Middle frontal gyrus (tissue), 1 donor: ENCODE measurements around the gene NIM1K.
A peak's percentile ranks its signal among the peaks of the same experiment; 100 is the strongest.
"Not testable (repeated sequence)": the region's sequence is repeated elsewhere in the genome, so short reads cannot be mapped to it uniquely, and the experiment has no call there.

Experiments used
- DNase-seq: peaks from one replicate; pipeline ENCODE4 v3.0.0-alpha.2; 2015; ENCODE audit warnings: low spot score; ENCODE audit errors: extremely low spot score

Gene NIM1K

DNA sequence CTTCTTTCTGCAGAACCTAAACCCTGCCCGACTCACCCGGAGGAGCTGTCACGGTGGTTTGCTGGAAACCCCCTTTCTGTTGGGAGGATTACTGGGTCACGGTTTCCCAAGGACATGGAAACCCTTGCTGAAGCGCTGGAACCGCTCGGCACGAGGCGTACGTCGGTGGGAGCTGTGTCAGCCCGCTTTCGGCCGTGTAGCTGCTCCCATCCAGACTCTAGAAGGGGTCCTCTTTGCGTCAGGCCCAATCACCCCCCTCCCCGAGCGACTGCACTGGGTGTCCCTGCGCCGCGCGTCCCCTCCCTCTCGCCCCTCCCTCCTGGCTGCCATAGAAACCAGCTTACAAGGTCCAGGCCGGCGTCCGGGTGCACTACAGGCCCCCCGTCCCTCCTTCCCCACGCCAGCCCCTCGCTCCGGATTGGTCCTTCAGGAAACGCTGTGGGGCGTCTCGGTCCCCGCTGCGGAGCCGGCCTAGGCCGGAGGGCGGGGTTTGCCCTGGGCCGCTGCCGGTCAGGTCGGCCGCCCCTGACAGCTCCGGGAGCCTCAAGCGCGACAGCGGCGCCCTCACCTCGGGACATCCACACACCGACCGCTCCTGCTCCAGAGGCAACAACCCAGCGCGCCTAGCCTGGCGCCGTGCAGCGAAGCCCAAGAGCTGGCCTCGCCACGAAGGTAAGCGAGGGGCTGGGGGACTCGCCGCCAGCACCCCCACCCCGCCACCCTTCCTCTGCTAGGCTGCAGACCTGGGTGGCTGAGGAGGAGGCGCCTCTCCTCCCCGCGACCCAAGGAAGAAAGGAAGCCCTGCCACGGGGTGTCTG lies at the start of gene NIM1K:
Gene NIM1K (plus strand): TSS at position 486 of the 818 bp plus-strand sequence. CDS start 53,551 bp downstream, outside the sequence.
- DNase-seq = peak; percentile 63

- DNase-seq = no peak
Measured at GRCh38 chr5:43145071-43145470, 47.0 kb upstream of the NIM1K start.

DNA sequence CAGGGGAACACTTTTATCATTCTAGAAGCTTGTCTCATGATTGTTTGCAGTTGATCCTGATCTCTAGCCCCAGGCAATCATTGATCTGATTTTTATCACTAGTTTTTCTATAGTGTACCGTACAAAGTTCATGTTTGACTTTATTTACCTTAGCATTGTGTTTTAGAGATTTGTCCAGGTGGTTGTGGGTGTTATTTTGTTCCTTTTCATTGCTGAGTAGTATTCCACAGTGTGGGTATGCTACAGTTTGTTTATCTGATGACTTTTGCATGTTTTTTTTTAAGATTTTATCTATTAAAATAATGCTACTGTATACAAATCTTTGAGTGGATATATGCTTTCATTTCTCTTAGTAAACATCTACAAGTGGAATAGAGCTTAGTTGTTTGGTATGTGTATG lies 45.1 kb upstream of the NIM1K start:
- no peak for DNase-seq

- DNase-seq = no peak
Measured at GRCh38 chr5:43148417-43148816, 43.6 kb upstream of the NIM1K start.

DNA sequence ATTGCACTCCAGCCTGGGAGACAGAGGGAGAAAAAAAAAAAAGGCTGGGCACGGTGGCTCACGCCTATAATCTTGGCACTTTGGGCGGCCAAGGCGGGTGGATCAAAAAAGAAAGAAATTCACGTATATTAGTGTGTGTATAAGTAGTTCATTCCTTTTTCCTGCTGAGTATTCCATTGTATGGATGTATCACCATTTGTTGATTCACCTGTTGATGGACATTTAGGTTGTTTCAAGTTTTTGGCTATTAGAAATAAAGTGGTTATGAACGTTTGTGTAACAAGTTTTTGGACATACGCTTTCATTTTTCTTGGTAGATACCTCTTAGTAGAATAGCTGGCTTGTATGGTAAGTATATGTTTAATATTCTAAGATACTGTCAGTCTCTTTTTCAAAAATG lies 42.8 kb upstream of the NIM1K start:
- no peak for DNase-seq

DNA sequence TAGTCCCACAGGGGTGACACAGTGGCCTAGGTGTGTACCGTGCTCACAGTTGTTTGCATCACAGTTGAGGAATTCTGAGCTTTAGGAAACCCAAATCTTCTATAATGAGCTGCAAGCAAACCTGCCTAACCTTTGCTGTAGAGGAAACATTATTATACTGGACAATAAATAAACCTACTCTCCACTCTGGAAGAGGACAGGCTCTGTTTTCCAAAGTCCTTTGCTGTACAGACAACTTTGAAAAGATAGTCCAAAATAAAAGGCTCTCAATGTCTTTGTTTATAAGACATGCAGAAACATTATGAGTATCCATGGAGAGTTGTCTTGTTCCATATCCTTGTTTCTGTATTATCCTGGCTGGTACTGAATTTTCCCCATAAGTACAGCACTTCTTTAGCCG lies 42.0 kb upstream of the NIM1K start:
- DNase-seq = no peak

- DNase-seq = no peak
Measured at GRCh38 chr5:43150748-43151147, 41.3 kb upstream of the NIM1K start.

DNA sequence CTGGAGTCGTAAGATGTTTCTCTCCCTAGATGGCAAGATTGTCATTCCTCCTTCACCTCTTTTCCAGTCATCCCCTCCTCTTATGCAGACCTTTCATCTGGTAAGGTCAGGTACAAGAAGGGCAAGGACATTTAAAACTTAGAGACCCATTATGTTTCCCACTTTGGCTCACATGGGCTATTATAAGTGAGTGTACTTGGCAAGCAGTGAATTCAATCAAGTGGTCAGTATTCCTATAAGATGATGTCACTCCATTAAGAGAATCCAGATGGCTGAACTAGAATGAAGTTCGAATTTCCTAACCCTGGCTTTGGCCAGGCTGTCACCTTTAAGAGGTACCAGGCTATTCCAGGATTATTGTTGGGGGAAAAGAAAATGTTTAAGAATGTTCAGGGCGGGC lies 39.1 kb upstream of the NIM1K start:
- DNase-seq = no peak

GRCh38 chr5:43154469-43154868 lies 37.6 kb upstream of the NIM1K start:
- no peak for DNase-seq

- DNase-seq = no peak
Measured at GRCh38 chr5:43155394-43156096, 36.5 kb upstream of the NIM1K start.

- DNase-seq = no peak
Measured at GRCh38 chr5:43156388-43156787, 35.6 kb upstream of the NIM1K start.

- DNase-seq = no peak
Measured at GRCh38 chr5:43157068-43157467, 35.0 kb upstream of the NIM1K start.

DNA sequence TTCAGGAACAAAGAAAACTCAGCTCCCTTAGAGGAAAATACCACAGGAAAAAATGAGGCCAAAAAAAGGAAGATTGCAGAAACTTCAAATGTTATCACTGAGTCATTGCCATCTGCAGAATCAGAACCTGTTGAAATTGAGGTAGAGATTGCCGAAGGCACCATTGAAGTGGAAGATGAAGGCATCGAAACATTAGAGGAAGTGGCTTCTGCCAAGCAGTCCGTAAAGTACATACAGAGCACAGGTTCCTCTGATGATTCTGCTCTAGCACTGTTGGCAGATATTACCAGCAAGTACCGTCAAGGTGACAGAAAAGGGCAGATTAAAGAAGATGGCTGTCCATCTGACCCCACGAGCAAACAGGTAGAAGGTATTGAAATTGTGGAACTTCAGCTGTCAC lies 30.8 kb upstream of the NIM1K start:
- DNase-seq = no peak

DNA sequence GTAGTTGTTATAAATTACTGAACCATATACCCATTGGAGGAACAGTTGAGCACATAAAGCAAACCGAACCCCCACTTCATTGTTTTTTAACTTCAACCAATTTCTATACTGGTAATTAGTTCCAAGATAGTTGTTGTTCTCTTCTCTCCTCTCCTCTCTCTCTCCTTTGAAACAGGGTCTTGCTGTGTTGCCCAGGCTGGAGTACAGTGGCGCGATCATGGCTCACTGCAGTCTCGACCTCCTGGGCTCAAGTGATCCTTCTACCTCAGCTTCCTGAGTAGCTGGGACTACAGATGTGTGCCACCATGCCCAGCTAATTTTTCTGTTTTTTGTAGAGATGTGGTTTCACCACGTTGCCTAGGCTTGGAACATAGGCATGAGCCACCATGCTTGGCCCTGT lies 27.2 kb upstream of the NIM1K start:
- not testable (repeated sequence) for DNase-seq

DNA sequence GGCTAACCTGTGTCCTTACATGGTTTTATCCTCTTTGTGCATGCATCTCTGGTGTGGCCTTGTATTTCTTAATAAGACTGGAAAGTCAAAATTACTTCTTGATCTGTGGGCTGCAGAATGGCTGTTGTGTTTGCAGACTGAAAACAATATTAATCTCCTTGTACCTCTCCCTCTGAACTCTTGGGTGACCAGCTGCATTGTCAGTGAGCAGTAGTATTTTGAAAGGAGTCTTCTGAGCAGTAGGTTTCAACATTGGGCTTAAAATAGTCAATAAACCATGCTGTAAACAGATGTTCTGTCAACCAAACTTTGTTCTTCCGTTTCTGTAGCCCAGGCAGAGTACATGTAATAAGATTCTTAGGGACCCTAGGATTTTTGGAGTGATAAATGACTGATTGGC lies 26.7 kb upstream of the NIM1K start:
- no peak for DNase-seq

GRCh38 chr5:43168175-43168574 lies 23.9 kb upstream of the NIM1K start:
- no peak for DNase-seq

DNA sequence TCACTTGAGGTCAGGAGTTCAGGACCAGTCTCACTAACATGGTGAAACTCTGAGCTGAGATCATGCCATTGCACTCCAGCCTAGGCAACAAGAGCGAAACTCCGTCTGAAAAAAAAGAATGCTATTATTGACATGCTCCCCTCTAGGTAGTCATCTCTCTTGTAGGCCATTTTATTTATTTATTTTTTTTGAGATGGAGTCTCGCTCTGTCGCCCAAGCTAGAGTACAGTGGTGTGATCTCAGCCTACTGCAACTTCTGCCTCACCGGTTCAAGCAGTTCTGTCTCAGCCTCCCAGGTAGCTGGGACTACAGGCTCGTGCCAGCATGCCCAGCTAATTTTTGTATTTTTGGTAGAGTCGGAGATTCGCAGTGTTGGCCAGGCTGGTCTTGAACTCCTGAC lies 20.6 kb upstream of the NIM1K start:
- no peak for DNase-seq

DNA sequence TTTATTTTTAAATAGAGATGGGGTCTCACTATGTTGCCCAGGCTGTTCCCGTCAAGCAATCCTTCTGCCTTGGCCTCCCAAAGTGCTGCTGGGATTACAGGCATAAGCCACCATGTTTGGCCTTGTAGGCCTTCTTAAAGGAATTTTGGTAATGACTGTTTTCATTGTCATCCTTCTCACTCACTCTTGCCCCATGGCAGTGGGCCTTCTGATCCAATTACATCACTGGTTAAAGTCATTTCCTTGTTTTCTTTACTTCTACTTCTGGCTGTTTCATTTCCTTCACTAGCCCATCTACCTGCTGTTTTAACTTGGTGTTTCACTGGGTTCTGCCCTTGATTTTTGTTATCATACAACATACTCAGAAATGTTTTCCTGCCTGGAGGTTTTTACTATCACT lies 20.1 kb upstream of the NIM1K start:
- no peak for DNase-seq

GRCh38 chr5:43172779-43173178 lies 19.2 kb upstream of the NIM1K start:
- no peak for DNase-seq

GRCh38 chr5:43174586-43174985 lies 17.4 kb upstream of the NIM1K start:
- no peak for DNase-seq

DNA sequence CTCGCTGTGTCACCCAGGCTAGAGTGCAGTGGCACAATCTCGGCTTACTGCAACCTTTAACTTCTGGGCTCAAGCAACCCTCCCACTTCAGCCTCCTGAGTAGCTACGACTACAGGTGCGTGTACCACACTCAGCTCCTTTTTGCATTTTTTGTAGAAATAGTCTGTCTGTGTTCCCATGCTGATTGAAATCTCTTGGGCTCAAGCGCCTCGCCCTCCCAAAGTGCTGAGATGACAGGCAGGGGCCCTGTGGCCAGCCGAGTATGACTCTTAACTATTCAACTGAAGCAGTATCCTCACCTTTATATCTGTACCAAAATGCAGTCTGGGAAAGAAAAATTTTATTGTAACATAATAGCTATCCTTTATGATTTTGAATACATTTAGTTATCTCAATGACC lies 12.2 kb upstream of the NIM1K start:
- DNase-seq = no peak

GRCh38 chr5:43182421-43182820 lies 9.6 kb upstream of the NIM1K start:
- no peak for DNase-seq

GRCh38 chr5:43183101-43183500 lies 8.9 kb upstream of the NIM1K start:
- DNase-seq = not testable (repeated sequence)
